OCI-LY7 (cell line): Measurements from ENCODE around the gene SLC25A10.

Source experiments
- CTCF ChIP-seq: fragments of 200-600 bp; sonication (generic); conservative IDR thresholded peaks from 2 replicates; pipeline ENCODE4 v1.5.1; 2014; ENCODE audit warnings: mild to moderate bottlenecking, antibody characterized with exemption, low read length, moderate library complexity, mixed read lengths
- EZH2phosphoT487 ChIP-seq: fragments of 200-600 bp; sonication (generic); IDR thresholded peaks from 2 replicates; pipeline ENCODE4 v1.6.1; 2018; ENCODE audit warnings: low read depth, borderline replicate concordance, mild to moderate bottlenecking, mixed run types, antibody characterized with exemption, low read length, moderate library complexity, mixed read lengths

- TF ChIP-seq CTCF (no peak), EZH2phosphoT487 (no peak)
Observed at GRCh38 chr17:81686614-81687013, 25.5 kb upstream of the SLC25A10 start.
